Skeletal muscle tissue (tissue), 5 donors: Measurements from ENCODE around the gene CREB3L4. TPM values are rescaled to one million over a fixed set of nuclear protein-coding genes. Genes with fewer than 3 reads are reported as not detected.
"Not testable (repeated sequence)": the region's sequence is repeated elsewhere in the genome, so short reads cannot be mapped to it uniquely, and the experiment has no call there.

Source experiments
- H3K27ac ChIP-seq: one replicate; pipeline ENCODE4 v1.7.0; 2013; ENCODE audit warnings: mild to moderate bottlenecking, low read depth, low read length, inconsistent platforms
- H3K27me3 ChIP-seq, 3 donors: one replicate each; pipeline ENCODE4 v1.7.0; 2013; ENCODE audit warnings: low read length in 3 of 3; ENCODE audit not compliant: control insufficient read depth in 3 of 3, insufficient read depth in 3 of 3
- H3K36me3 ChIP-seq, 3 donors: one replicate each; pipeline ENCODE4 v1.7.0; 2013; ENCODE audit warnings: low read length in 3 of 3; ENCODE audit not compliant: control insufficient read depth in 3 of 3, insufficient read depth in 3 of 3
- H3K4me1 ChIP-seq, 3 donors: one replicate each; pipeline ENCODE4 v1.7.0; 2013; ENCODE audit warnings: low read length in 3 of 3, mild to moderate bottlenecking in 3 of 3; ENCODE audit not compliant: control insufficient read depth in 3 of 3, insufficient read depth in 3 of 3
- H3K4me3 ChIP-seq, 3 donors: one replicate each; pipeline ENCODE4 v1.7.0; 2013; ENCODE audit warnings: low read length in 3 of 3
- H3K9ac ChIP-seq, 3 donors: one replicate each; pipeline ENCODE4 v1.7.0; 2013; ENCODE audit warnings: low read length in 3 of 3, mild to moderate bottlenecking in 3 of 3, moderate library complexity in 2 of 3, low read depth in 1 of 3
- H3K9me3 ChIP-seq, 3 donors: one replicate each; pipeline ENCODE4 v1.7.0; 2013; ENCODE audit warnings: low read length in 3 of 3; ENCODE audit not compliant: control insufficient read depth in 3 of 3
- small RNA-seq: library from RNA; depleted of rRNA; stranded (forward); fragments of <200 nt; gene quantifications from one replicate; pipeline ENCODE3, GENCODE V24; 2014
- total RNA-seq: library from RNA; depleted of rRNA; stranded (reverse); fragments of >200 nt; gene quantifications from one replicate; pipeline ENCODE4 v1.2.3, GENCODE V29; 2014
- donor health status: Osteomylitis.

The CREB3L4 gene
- total RNA-seq, 1 donor from 2014 or later = 8.9 TPM

DNA sequence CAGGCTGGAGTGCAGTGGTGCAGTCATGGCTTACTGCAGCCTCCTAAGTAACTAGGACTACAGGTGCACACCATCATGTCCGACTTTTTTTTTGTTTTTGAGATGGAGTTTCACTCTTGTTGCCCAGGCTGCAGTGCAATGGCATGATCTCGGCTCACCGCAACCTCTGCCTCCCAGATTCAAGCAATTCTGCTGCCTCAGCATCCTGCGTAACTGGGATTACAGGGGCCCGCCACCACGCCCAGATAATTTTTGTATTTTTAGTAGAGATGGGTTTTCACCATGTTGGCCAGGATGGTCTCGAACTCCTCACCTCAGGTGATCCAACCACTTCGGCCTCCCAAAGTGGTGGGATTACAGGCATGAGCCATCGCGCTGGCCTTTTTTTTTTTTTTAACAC lies 29.2 kb downstream of the CREB3L4 start:
- not testable (repeated sequence) for H3K9me3 ChIP-seq, H3K9ac ChIP-seq, H3K4me3 ChIP-seq, H3K27ac ChIP-seq, H3K27me3 ChIP-seq
- Histone ChIP-seq H3K4me1 (peaks cover 10 to 17% (median 11%) of the 10 kb centered on the region in 3 donors), H3K36me3 (peaks cover 16 to 31% (median 18%) of the 10 kb centered on the region in 3 donors)

- Histone ChIP-seq H3K9me3 (no peaks in the 10 kb centered on the region), H3K36me3 (peaks cover 0 to 1% (median 0%) of the 10 kb centered on the region in 3 donors), H3K4me3 (no peak overlapping the region), H3K27me3 (no peaks in the 10 kb centered on the region), H3K4me1 (no peaks in the 10 kb centered on the region), H3K9ac (no peak overlapping the region), H3K27ac (no peak overlapping the region)
Observed at GRCh38 chr1:154000420-154000819, 32.7 kb downstream of the CREB3L4 start.

- Histone ChIP-seq H3K36me3 (no peaks in the 10 kb centered on the region), H3K27ac (no peak overlapping the region), H3K4me1 (no peaks in the 10 kb centered on the region), H3K4me3 (no peak overlapping the region), H3K9me3 (no peaks in the 10 kb centered on the region), H3K9ac (no peak overlapping the region), H3K27me3 (no peaks in the 10 kb centered on the region)
Observed at GRCh38 chr1:154006136-154006535, 38.4 kb downstream of the CREB3L4 start.

DNA sequence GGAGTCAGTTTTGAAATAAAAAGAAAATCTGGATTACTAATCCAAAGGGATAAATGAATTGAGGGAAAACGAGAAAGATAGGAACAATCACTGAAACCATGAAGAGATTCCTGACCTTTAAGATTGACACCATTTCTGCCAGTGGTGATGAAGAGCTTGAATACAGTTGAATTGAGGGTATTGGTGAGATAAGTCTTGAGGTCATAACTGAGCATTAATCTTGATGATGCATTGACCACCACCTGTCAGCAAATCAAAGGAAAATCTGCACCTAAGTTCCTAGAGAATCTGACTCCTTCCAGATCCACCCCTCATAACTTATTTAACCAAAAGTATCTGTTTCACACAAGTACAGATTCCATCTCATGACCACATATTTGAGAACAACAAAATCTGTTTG lies 44.4 kb downstream of the CREB3L4 start:
- no peaks in the 10 kb centered on the region for H3K4me1 ChIP-seq
- H3K27ac ChIP-seq = no peak overlapping the region
- no peak overlapping the region for H3K9ac ChIP-seq
- no peaks in the 10 kb centered on the region for H3K36me3 ChIP-seq
- no peak overlapping the region for H3K4me3 ChIP-seq
- H3K9me3 ChIP-seq = no peaks in the 10 kb centered on the region
- no peaks in the 10 kb centered on the region for H3K27me3 ChIP-seq

- H3K4me3 ChIP-seq, H3K9me3 ChIP-seq, H3K27me3 ChIP-seq, H3K9ac ChIP-seq, H3K27ac ChIP-seq, H3K36me3 ChIP-seq, H3K4me1 ChIP-seq: not testable (repeated sequence)
Observed at GRCh38 chr1:154012543-154012942, 44.8 kb downstream of the CREB3L4 start.

DNA sequence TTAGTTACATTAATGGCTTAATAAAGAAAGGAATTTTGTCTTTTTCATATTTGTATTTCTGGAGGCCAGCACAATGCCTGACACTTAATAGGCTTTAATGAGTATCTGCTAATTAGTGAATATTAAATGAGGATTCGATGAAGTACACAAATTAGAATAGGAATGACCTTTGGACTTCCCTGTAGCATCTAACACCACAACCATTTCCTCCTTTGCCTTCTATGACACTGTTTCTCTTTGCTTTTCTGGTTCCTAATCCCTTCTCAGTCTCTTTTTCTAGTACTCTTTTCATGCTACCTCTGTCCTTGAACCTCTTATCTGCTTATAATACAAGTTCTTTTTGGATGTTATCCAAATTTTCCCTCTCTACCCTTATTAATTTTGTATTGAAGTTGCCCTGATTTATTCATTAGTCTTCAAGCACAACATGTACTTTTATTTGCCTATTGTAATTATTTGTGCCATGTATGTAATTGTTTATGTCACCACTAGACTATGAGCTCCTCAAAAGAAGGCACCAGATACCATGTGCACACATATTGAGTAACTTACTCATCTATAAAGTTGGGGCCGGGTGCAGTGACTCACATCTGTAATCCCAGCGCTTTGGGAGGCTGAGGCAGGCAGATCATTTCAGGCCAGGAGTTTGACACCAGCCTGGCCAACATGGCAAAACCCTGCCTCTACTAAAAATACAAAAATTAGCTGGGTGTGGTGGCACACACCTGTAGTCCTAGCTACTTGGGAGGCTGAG lies 46.6 kb downstream of the CREB3L4 start:
- Histone ChIP-seq H3K9ac (no peak overlapping the region), H3K4me3 (no peak overlapping the region), H3K27ac (no peak overlapping the region), H3K9me3 (no peaks in the 10 kb centered on the region), H3K36me3 (no peaks in the 10 kb centered on the region), H3K4me1 (no peaks in the 10 kb centered on the region), H3K27me3 (no peaks in the 10 kb centered on the region)

- Histone ChIP-seq H3K9ac (no peak overlapping the region), H3K4me1 (no peaks in the 10 kb centered on the region), H3K27ac (no peak overlapping the region), H3K4me3 (no peak overlapping the region), H3K9me3 (no peaks in the 10 kb centered on the region), H3K27me3 (no peaks in the 10 kb centered on the region), H3K36me3 (no peaks in the 10 kb centered on the region)
Observed at GRCh38 chr1:154019269-154019668, 51.6 kb downstream of the CREB3L4 start.

DNA sequence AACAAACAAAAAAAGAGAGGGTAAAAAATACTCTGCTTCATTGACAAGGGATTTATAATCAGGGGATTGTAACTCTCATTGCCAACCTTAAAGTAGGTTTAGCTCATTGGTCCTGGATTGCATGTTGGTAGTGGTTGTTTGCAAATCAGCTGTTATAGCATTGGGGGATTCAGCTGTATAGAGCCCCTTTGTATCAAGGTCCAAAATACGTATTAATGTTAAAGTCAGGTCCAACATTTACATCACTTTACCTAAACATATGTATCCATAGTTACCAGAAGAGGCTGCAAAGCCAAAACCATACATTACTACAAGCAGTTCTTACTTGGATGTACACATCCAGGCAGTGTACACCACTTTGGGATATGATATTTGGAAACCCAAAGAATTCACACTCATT lies 52.2 kb downstream of the CREB3L4 start:
- Histone ChIP-seq H3K4me3 (no peak overlapping the region), H3K27ac (no peak overlapping the region), H3K36me3 (no peaks in the 10 kb centered on the region), H3K27me3 (no peaks in the 10 kb centered on the region), H3K9ac (no peak overlapping the region), H3K4me1 (no peaks in the 10 kb centered on the region), H3K9me3 (no peaks in the 10 kb centered on the region)

Small RNA genes lying within 50 kb of the gene (small RNA-seq; reads per million reads assigned to genes)
- gene MIR6737 = 0.07 reads per million

Other genes starting within 250 kb of the CREB3L4 start
- gene INTS3, start 239.9 kb upstream of the CREB3L4 start, total RNA-seq = 24.0 TPM
- gene SLC27A3, start 192.5 kb upstream of the CREB3L4 start, total RNA-seq = 16.7 TPM
- gene GATAD2B, start 44.9 kb upstream of the CREB3L4 start, total RNA-seq = 6.3 TPM
- 9.9 TPM for gene DENND4B, start 21.2 kb upstream of the CREB3L4 start, total RNA-seq
- gene CRTC2, start 9.3 kb upstream of the CREB3L4 start, total RNA-seq = 3.1 TPM
- gene SLC39A1, start 4.4 kb upstream of the CREB3L4 start, total RNA-seq = 40.2 TPM
- 87.2 TPM for gene JTB, start 9.8 kb downstream of the CREB3L4 start, total RNA-seq
- gene RAB13, start 18.4 kb downstream of the CREB3L4 start, total RNA-seq = 18.3 TPM
- gene RPS27, start 22.9 kb downstream of the CREB3L4 start, total RNA-seq = 4,210 TPM
- gene NUP210L, start 187.2 kb downstream of the CREB3L4 start, total RNA-seq = under 0.01 TPM
- gene TPM3, start 224.2 kb downstream of the CREB3L4 start, total RNA-seq = 202 TPM
- not detected for gene CFAP141, start 238.4 kb downstream of the CREB3L4 start, total RNA-seq